Activated CD4-positive, alpha-beta T cell treated with anti-CD3 and anti-CD28 coated beads for 36 hours (primary cell): ENCODE data around the gene SDHB. TPM values are rescaled to one million over a fixed set of nuclear protein-coding genes. Genes with fewer than 3 reads are reported as not detected.
A peak's percentile ranks its signal among the peaks of the same experiment; 100 is the strongest.

Experiments used
- ATAC-seq: fragments of 200-7000 bp; cut with Tn5 transposase; one replicate; pipeline ENCODE4 v1.10.0; 2021; ENCODE audit warnings: mild to moderate bottlenecking, moderate library complexity
- CTCF ChIA-PET: fragments of 350-600 bp; sonication (Branson Sonifier 250); formaldehyde crosslinking; loops from one replicate; lab custom pipeline; 2021; ENCODE audit warnings: antibody characterized with exemption; lab: Charles Lee
- POLR2A ChIA-PET: fragments of 350-600 bp; sonication (Branson Sonifier 250); formaldehyde crosslinking; loops from one replicate; lab custom pipeline; 2021; ENCODE audit warnings: antibody characterized with exemption, inconsistent platforms; lab: Charles Lee
- DNase-seq: peaks from one replicate; pipeline ENCODE4 v3.0.0-alpha.2; 2020
- H3K27ac Mint-ChIP-seq: one replicate; pipeline ENCODE4 v1.8.0; 2021; ENCODE audit warnings: mixed read lengths
- H3K27me3 Mint-ChIP-seq: one replicate; pipeline ENCODE4 v1.8.0; 2021; ENCODE audit warnings: mixed read lengths
- H3K36me3 Mint-ChIP-seq: one replicate; pipeline ENCODE4 v1.8.0; 2021; ENCODE audit warnings: low read depth, mixed read lengths
- H3K4me1 Mint-ChIP-seq: one replicate; pipeline ENCODE4 v1.8.0; 2021; ENCODE audit warnings: mixed read lengths
- H3K4me3 Mint-ChIP-seq: one replicate; pipeline ENCODE4 v1.8.0; 2021; ENCODE audit warnings: mild to moderate bottlenecking, moderate library complexity, mixed read lengths
- H3K9me3 Mint-ChIP-seq: one replicate; pipeline ENCODE4 v1.8.0; 2021; ENCODE audit warnings: low read depth, mixed read lengths
- intact Hi-C, 2 experiments: fragments of 100-400 bp; cut with DNase I in 1 of 2; cut with micrococcal nuclease in 1 of 2; formaldehyde crosslinking; loops; one replicate each; pipeline versions ENCODE4 v1.14.2 to v1.15.1; 2022 to 2024; cut with DNase I, micrococcal nuclease
- total RNA-seq, 2 experiments: library from RNA; stranded (reverse); gene quantifications; one replicate each; pipeline ENCODE4 v1.2.3, GENCODE V29; 2021

The SDHB gene
- total RNA-seq, 2 experiments from 2014 or later = 132 to 149 TPM

DNA sequence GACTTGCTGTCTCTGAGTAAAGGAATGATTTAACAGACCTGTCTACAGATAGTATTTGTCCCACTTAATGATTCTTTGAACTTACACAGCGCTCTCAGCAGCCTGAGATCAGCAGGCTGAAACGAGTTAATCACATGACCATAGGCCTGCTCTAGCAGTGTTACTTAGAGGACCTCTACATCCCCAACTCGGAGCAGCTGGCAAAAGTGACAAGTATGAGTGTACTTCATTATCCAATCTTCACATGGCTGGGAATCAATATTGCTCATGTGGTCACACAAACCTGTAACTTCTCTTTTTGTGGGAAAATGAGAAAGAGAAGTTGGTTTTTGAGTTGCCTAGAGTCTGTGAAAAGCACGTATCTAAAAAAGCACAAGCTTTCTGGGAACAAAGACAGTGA is 30.7 kb downstream of the SDHB start:
- peaks cover 32% of the 10 kb centered on the region for H3K36me3 Mint-ChIP-seq
- ATAC-seq = no peak
- H3K4me3 Mint-ChIP-seq = no peak overlapping the region
- no peaks in the 10 kb centered on the region for H3K27me3 Mint-ChIP-seq
- H3K27ac Mint-ChIP-seq = no peak overlapping the region
- DNase-seq = no peak
- ChIA-PET POLR2A (interaction anchor here (0.6 kb wide), 1 partner anchor 140 kb away, joined by 3 read pairs; no protein-coding TSS in a partner anchor), CTCF (interaction anchor here (0.7 to 2.6 kb wide), 4 partner anchors 23 to 114 kb away, joined by 3 to 10 read pairs (median 3); no protein-coding TSS in a partner anchor)
- peaks cover 8% of the 10 kb centered on the region for H3K4me1 Mint-ChIP-seq
- intact Hi-C loops = no loop called here
- H3K9me3 Mint-ChIP-seq = no peaks in the 10 kb centered on the region

DNA sequence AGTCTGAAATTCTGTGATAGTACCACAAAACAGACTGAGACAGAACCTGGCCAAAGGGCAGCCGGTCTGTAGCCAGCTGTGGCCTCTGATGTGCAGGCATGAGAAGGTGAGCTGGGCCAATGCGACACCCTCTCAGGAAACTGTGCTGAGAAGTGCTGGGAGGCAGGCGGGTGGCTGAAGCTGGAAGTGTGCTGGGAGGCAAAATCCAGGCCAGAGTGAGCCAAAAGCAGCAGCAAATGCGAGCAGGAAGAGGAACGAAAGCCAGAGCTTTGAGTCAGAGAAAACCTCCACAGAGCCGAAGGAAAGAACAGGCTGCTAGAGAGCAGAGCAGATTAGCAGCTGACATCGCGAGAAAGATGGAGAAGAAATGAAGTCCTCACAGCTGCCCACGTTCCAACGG is 31.9 kb downstream of the SDHB start:
- ATAC-seq (no peak), DNase-seq (no peak)
- peak overlapping the region; percentile 4 for H3K27ac Mint-ChIP-seq
- peaks cover 24% of the 10 kb centered on the region for H3K36me3 Mint-ChIP-seq
- intact Hi-C loops = no loop called here
- H3K9me3 Mint-ChIP-seq = no peaks in the 10 kb centered on the region
- ChIA-PET POLR2A (no interaction called here), CTCF (interaction anchor here (1.5 kb wide), 1 partner anchor 61 kb away, joined by 3 read pairs; no protein-coding TSS in a partner anchor)
- no peak overlapping the region for H3K4me3 Mint-ChIP-seq
- H3K27me3 Mint-ChIP-seq = no peaks in the 10 kb centered on the region
- peaks cover 8% of the 10 kb centered on the region for H3K4me1 Mint-ChIP-seq

DNA sequence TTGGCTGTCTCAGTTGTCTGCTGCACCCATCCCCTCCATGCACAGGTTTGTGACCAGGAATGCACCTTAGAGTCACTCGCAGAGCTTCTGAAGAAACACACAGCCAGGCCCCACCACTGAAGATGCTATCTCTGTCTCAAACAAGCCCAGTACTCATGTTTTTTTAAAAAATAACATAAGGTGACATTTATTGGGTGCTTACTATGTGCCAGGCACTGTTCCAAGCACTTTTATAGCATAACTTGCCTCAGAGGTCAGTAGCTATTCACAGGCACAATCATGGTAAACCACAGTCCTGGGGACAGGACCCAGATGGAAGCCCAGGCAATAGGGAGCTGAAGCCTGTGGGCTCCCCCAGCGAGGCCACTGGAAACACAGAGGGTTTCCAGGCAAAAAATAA is 33.3 kb downstream of the SDHB start:
- Mint-ChIP-seq H3K4me3 (no peak overlapping the region), H3K36me3 (peaks cover 24% of the 10 kb centered on the region), H3K27me3 (no peaks in the 10 kb centered on the region), H3K9me3 (no peaks in the 10 kb centered on the region), H3K4me1 (peaks cover 8% of the 10 kb centered on the region), H3K27ac (peak overlapping the region; percentile 47)
- DNase-seq (no peak), ATAC-seq (no peak)
- POLR2A ChIA-PET = no interaction called here
- intact Hi-C loops = no loop called here
- CTCF ChIA-PET = no interaction called here

DNA sequence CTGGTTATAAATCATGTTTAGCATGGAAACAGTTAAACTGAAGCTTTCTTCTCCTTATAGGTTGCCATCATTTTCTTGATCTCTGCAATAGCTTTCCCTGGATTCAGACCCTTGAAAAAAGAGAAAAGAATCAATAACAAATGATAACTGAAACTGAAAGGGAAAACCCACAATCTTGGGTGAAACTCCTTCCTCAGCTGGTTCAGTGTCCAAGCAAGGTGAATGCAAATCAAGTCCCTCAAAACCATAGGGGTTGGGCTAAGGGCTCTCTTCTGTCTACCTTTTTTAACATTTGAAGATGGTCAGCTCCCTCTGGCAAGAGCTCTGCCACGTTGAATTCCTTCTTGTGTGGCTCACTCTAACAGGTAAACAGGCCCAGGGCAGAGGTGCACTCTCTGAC is 35.0 kb downstream of the SDHB start:
- Mint-ChIP-seq H3K4me1 (peaks cover 8% of the 10 kb centered on the region), H3K36me3 (peaks cover 19% of the 10 kb centered on the region), H3K27ac (peak overlapping the region; percentile 69), H3K4me3 (no peak overlapping the region), H3K9me3 (no peaks in the 10 kb centered on the region), H3K27me3 (no peaks in the 10 kb centered on the region)
- DNase-seq = no peak
- POLR2A ChIA-PET = no interaction called here
- no peak for ATAC-seq
- intact Hi-C loops = no loop called here
- CTCF ChIA-PET = interaction anchor here (0.8 to 1.4 kb wide), 6 partner anchors 32 to 292 kb away, joined by 3 to 5 read pairs (median 3); no protein-coding TSS in a partner anchor

DNA sequence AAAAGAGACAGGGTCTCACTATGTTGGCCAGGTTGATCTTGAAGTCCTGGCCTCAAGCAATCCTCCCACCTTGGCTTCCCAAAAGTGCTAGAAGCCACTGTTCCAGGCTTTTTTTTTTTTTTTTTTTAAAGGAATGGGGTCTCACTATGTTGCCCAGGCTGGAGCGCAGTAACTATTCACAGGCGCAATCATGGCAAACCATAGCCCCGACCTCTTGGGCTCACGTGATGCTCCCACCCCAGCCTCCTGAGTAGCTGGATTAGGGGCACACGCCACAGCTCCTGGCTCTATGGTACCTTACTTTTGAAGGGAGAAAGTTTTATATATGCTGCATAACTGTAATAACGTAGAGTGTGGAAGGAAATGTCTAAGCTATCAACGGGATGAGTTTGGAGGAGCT is 36.4 kb downstream of the SDHB start:
- H3K4me1 Mint-ChIP-seq = peaks cover 8% of the 10 kb centered on the region
- H3K27ac Mint-ChIP-seq = no peak overlapping the region
- ChIA-PET CTCF (no interaction called here), POLR2A (no interaction called here)
- ATAC-seq (no peak), DNase-seq (no peak)
- no peaks in the 10 kb centered on the region for H3K27me3 Mint-ChIP-seq
- H3K9me3 Mint-ChIP-seq = no peaks in the 10 kb centered on the region
- H3K36me3 Mint-ChIP-seq = peaks cover 19% of the 10 kb centered on the region
- H3K4me3 Mint-ChIP-seq = no peak overlapping the region
- intact Hi-C loops = no loop called here

DNA sequence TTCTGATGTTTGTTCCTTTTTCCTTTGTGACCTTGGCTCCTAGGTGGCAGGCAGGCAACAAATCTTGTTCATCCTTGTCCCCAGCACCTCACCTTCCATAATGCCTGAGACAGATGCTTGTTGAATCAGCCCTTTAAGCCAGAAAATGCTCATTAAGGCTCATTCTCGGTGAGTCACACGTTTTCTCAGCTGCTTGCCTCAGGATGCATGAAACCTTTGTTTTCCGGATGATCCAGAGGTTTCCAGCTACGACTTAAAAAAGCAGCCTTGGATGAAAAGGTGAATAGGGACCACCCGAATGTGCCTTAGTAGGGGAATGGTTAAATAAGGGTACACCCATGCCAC is 37.5 kb downstream of the SDHB start:
- Mint-ChIP-seq H3K4me1 (peaks cover 13% of the 10 kb centered on the region), H3K27me3 (no peaks in the 10 kb centered on the region), H3K9me3 (no peaks in the 10 kb centered on the region), H3K27ac (no peak overlapping the region), H3K4me3 (no peak overlapping the region), H3K36me3 (peaks cover 19% of the 10 kb centered on the region)
- ChIA-PET CTCF (no interaction called here), POLR2A (no interaction called here)
- DNase-seq (no peak), ATAC-seq (no peak)
- intact Hi-C loops = no loop called here

DNA sequence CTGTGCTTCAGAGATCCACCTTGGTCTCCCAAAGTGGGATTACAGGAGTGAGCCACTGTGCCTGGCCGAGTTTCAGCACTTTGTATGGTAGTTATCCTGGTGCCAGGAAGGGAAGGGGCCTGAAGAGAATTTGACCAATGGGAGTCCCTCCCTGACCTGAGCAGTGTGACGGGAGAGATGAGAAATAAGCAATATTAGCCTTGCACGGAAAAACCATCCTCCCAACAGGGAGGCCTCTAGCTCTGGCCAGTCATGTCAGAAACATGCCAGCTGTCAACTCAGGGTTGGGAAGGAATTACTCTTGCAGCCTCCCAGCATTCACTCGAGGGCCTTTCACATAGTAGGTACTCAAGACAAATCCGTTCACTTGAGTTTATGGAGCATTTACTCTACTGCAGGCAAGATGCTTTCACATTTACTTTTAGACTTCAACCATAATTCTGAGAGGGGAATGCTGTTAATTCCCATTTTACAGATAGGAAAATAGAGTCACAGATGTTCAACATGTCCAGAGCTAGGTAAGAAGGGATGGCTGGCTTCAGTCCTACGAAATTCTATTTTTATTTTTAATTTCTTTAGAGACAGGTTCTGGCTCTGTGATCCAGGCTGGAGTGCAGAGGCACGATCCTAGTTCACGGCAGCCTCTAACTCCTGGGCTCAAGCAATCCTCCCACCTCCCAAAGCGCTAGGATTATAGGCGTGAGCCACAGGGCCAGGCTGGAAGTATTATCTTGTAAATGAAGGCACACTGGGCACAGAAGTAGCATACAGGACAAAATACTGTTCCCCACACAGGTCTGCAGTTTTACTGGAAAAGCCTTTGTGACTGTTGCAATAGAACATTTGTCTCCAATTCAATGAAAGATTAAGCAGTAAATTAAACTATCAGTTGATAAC is 38.9 kb downstream of the SDHB start:
- POLR2A ChIA-PET = interaction anchor here (0.6 kb wide), 1 partner anchor 306 kb away, joined by 4 read pairs; no protein-coding TSS in a partner anchor
- Mint-ChIP-seq H3K4me3 (no peak overlapping the region), H3K36me3 (peaks cover 14% of the 10 kb centered on the region), H3K27ac (no peak overlapping the region), H3K27me3 (no peaks in the 10 kb centered on the region), H3K4me1 (peaks cover 24% of the 10 kb centered on the region), H3K9me3 (no peaks in the 10 kb centered on the region)
- ATAC-seq (no peak), DNase-seq (no peak)
- CTCF ChIA-PET = no interaction called here
- intact Hi-C loops = loop anchor here in 1 of 2 experiments (5.0 kb wide), 1 partner anchor 422 kb away; the partner anchor contains the start of gene RCC2

DNA sequence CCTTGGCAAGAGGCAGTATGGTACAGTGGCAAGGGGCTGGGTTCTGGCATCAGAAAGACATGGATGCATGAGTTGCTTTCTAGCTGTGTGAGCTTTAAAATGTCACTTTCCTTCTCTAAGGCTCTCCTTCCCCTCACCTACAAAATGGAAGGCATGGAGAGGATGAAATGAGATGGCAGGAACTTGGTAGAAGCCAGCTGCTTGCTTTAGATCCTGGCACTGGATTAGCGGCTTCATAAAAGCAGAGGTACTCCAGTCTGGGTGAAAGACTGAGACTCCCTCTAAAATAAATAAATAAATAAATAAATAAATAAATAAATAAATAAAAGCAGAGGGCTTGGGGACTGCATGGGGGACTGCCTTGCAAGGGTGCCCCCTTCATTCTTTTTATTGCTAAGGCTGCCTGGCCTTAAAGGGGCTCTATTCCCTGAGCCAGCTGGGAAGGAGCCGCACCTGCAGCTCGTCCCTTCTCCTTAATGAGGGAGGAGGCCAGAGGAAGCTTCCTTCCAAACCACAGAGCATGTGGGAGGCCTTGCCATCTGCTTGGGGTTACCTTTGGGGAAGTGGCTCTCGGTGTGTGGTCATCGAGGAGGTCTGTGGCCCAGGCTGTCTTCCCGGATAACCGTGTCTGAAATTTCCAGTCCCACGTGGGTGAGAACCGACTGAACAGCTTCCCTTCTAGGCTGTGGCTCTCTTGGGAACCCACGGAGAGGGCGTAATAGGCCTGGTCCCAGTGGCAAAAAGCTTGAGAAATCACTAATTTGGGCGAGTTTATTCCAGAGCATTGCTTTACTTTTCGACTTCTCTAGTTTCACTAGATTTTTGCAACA is 40.1 kb downstream of the SDHB start:
- intact Hi-C loops = loop anchor here in 1 of 2 experiments (5.0 kb wide), 1 partner anchor 424 kb away; the partner anchor contains the start of gene RCC2
- Mint-ChIP-seq H3K27ac (no peak overlapping the region), H3K4me1 (peaks cover 20% of the 10 kb centered on the region), H3K36me3 (peaks cover 5% of the 10 kb centered on the region), H3K27me3 (no peaks in the 10 kb centered on the region), H3K4me3 (no peak overlapping the region), H3K9me3 (no peaks in the 10 kb centered on the region)
- ChIA-PET CTCF (interaction anchor here (0.6 to 1.1 kb wide), 4 partner anchors 10 to 62 kb away, joined by 3 to 5 read pairs (median 3); no protein-coding TSS in a partner anchor), POLR2A (interaction anchor here (0.6 kb wide), 1 partner anchor 304 kb away, joined by 4 read pairs; no protein-coding TSS in a partner anchor)
- DNase-seq (no peak), ATAC-seq (no peak)

DNA sequence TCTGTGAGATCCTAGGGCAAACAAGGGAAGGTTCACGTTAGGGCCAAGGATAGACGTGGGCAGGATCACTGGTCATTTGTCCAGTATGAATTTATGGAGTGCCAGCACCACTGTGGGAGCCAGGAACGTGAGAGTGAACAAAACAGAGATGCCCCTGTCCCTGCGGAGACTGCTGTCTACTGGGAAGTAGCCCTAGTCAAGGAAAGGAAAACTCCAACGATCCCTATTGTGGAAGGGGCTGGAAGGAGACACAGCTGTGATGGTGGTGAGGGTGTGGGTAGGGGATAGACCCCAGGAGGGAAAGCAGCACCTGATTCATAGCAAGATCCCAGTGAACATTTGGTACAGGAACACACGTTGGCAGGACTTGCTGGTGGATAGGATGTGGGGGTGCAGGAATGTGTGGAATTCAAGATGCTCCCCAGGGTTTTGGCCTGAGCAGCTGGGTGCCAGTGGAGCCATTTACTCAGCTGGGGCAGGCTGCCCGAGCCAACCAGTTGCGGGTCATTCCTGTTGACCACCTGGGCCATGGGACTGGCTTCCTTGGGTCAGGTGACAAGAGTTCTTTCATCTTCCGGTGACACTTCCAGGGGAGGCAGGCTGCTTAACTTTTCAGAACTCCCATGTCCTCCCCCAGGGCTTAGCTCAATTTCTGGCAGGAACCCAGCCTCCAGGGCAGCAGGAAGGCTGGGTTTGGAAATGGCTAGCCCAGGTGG is 40.9 kb downstream of the SDHB start:
- peaks cover 20% of the 10 kb centered on the region for H3K4me1 Mint-ChIP-seq
- intact Hi-C loops = loop anchor here in 1 of 2 experiments (5.0 kb wide), 1 partner anchor 424 kb away; the partner anchor contains the start of gene RCC2
- no peaks in the 10 kb centered on the region for H3K9me3 Mint-ChIP-seq
- no peak overlapping the region for H3K4me3 Mint-ChIP-seq
- POLR2A ChIA-PET = no interaction called here
- H3K36me3 Mint-ChIP-seq = no peaks in the 10 kb centered on the region
- no peaks in the 10 kb centered on the region for H3K27me3 Mint-ChIP-seq
- no peak for DNase-seq
- no peak overlapping the region for H3K27ac Mint-ChIP-seq
- ATAC-seq = no peak
- CTCF ChIA-PET = interaction anchor here (0.6 to 1.1 kb wide), 3 partner anchors 11 to 62 kb away, joined by 3 to 5 read pairs (median 3); no protein-coding TSS in a partner anchor

DNA sequence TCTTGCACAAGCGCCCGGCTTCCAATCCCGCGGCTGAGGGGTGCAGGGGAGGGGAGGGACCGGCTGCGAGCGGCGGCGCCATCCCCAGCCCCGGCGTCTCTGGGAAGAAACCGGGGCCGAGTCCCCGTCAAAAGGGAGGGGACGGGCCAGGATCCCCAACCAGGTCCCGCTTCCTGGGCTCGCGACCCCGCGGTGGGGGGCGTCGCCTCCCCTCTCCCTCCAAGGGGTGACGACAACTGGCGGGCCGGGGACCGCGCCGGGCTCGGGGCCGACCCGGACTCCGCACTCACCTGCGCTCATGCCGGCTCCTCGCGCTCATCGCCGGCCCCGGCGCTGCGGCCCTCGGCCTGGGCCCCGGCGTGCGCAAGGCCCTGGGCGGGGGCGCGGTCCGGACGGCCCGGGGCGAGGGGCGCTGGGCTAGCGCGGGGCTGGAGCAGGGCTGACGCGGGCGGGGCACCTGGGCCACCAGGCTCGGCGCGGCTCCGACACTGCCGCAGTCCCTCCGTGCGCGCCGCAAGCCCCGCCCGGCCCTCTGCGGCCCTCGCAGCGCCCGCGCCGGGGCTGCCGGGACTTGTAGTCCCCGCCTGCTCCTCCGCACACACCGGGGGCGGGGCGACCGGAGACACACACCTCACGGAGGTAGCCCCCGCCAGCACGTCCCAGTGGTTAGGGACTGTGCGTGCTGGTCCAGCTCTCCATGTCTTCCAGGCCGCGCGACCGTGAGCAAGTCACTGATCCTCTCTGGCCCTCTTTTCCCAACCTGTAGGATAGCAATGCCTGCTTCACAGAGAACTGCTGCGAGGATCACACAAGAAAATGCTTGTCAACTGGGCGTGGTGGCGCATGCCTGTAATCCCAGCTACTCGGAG is 42.2 kb downstream of the SDHB start, which contains the start of gene ATP13A2:
ATP13A2 (minus strand) TSS at position 490 of the 869 bp plus-strand sequence; CDS start at position 300, 190 bp downstream.
- ChIA-PET CTCF (no interaction called here), POLR2A (no interaction called here)
- H3K4me3 Mint-ChIP-seq = peak within 1 kb of the TSS; percentile 79
- H3K27me3 Mint-ChIP-seq = no peaks in the 10 kb centered on the region
- no peaks in the 10 kb centered on the region for H3K36me3 Mint-ChIP-seq
- H3K9me3 Mint-ChIP-seq = no peaks in the 10 kb centered on the region
- peak within 1 kb of the TSS; percentile 55 for H3K27ac Mint-ChIP-seq
- peaks cover 20% of the 10 kb centered on the region for H3K4me1 Mint-ChIP-seq
- intact Hi-C loops = loop anchor here (1.0 to 5.0 kb wide), 5 partner anchors 43 to 426 kb away; partner anchors contain the start of genes SDHB (in 2 of the 2) and RCC2 (in 1 of the 2)
- DNase-seq = peak; percentile 90
- peak; percentile 99 for ATAC-seq
